ENCODE measurements around the gene CST5. TPM values are rescaled to one million over a fixed set of nuclear protein-coding genes. Genes with fewer than 3 reads are reported as not detected.

CST5 gene
- total and polyA plus RNA-seq, 10 of the 15 experiments (the other 5 are each of a cell fraction or from before 2014, with no cell fraction given) = not detected

Other genes with a start within 250 kb of the CST5 start
- 54.0 and 74.3 TPM in 2 replicates for gene CST3, start 241.8 kb downstream of the CST5 start, total RNA-seq (2014; rRNA removed)
- 35.1 and 35.5 TPM in 2 replicates for gene CST3, start 241.8 kb downstream of the CST5 start, total RNA-seq (2014; rRNA removed; fragmentation: Illumina TruSeq; extraction: Trizol)
- gene CST3, start 241.8 kb downstream of the CST5 start, total RNA-seq (2021) = 114 and 115 TPM in 2 replicates
- 8.5 and 20.4 TPM in 2 replicates for gene CST3, start 241.8 kb downstream of the CST5 start, polyA plus RNA-seq (2011; rRNA removed)
- gene CST3, start 241.8 kb downstream of the CST5 start, polyA plus RNA-seq (2014; fragmentation: Illumina TruSeq; extraction: Trizol) = 18.6 and 41.3 TPM in 2 replicates
- gene CST3, start 241.8 kb downstream of the CST5 start, polyA plus RNA-seq (2014; fragmentation: Nextera tagmentation; extraction: Ambion mirVana) = 10 to 100 TPM; 11.8 to 22.2 TPM
- 112 and 116 TPM in 2 replicates for gene CST3, start 241.8 kb downstream of the CST5 start, polyA plus RNA-seq (2014; rRNA removed)
- 100 to 1,000 TPM; 122 to 127 TPM for gene CST3, start 241.8 kb downstream of the CST5 start, polyA plus RNA-seq (2016; fragmentation: Nextera tagmentation; extraction: Ambion mirVana)
- gene CST4, start 190.7 kb downstream of the CST5 start, total RNA-seq (2014; rRNA removed) = not detected in 2 replicates
- not detected in 2 replicates for gene CST4, start 190.7 kb downstream of the CST5 start, total RNA-seq (2014; rRNA removed; fragmentation: Illumina TruSeq; extraction: Trizol)
- not detected in 2 replicates for gene CST4, start 190.7 kb downstream of the CST5 start, total RNA-seq (2021)
- not detected in 2 replicates for gene CST4, start 190.7 kb downstream of the CST5 start, polyA plus RNA-seq (2011; rRNA removed)
- gene CST4, start 190.7 kb downstream of the CST5 start, polyA plus RNA-seq (2014; fragmentation: Illumina TruSeq; extraction: Trizol) = not detected in 2 replicates
- gene CST4, start 190.7 kb downstream of the CST5 start, polyA plus RNA-seq (2014; fragmentation: Nextera tagmentation; extraction: Ambion mirVana) = not detected
- gene CST4, start 190.7 kb downstream of the CST5 start, polyA plus RNA-seq (2014; rRNA removed) = not detected in 2 replicates
- gene CST4, start 190.7 kb downstream of the CST5 start, polyA plus RNA-seq (2016; fragmentation: Nextera tagmentation; extraction: Ambion mirVana) = not detected
- gene CST1, start 128.8 kb downstream of the CST5 start, total RNA-seq (2014; rRNA removed) = not detected in 2 replicates
- not detected in 2 replicates for gene CST1, start 128.8 kb downstream of the CST5 start, total RNA-seq (2014; rRNA removed; fragmentation: Illumina TruSeq; extraction: Trizol)
- gene CST1, start 128.8 kb downstream of the CST5 start, total RNA-seq (2021) = not detected in 2 replicates
- not detected in 2 replicates for gene CST1, start 128.8 kb downstream of the CST5 start, polyA plus RNA-seq (2011; rRNA removed)
- not detected in 2 replicates for gene CST1, start 128.8 kb downstream of the CST5 start, polyA plus RNA-seq (2014; fragmentation: Illumina TruSeq; extraction: Trizol)
- not detected for gene CST1, start 128.8 kb downstream of the CST5 start, polyA plus RNA-seq (2014; fragmentation: Nextera tagmentation; extraction: Ambion mirVana)
- not detected in 2 replicates for gene CST1, start 128.8 kb downstream of the CST5 start, polyA plus RNA-seq (2014; rRNA removed)
- not detected for gene CST1, start 128.8 kb downstream of the CST5 start, polyA plus RNA-seq (2016; fragmentation: Nextera tagmentation; extraction: Ambion mirVana)
- not detected in 2 replicates for gene CST2, start 53.0 kb downstream of the CST5 start, total RNA-seq (2014; rRNA removed)
- not detected in 2 replicates for gene CST2, start 53.0 kb downstream of the CST5 start, total RNA-seq (2014; rRNA removed; fragmentation: Illumina TruSeq; extraction: Trizol)
- not detected in 2 replicates for gene CST2, start 53.0 kb downstream of the CST5 start, total RNA-seq (2021)
- gene CST2, start 53.0 kb downstream of the CST5 start, polyA plus RNA-seq (2011; rRNA removed) = not detected in 2 replicates
- not detected in 2 replicates for gene CST2, start 53.0 kb downstream of the CST5 start, polyA plus RNA-seq (2014; fragmentation: Illumina TruSeq; extraction: Trizol)
- not detected for gene CST2, start 53.0 kb downstream of the CST5 start, polyA plus RNA-seq (2014; fragmentation: Nextera tagmentation; extraction: Ambion mirVana)
- not detected in 2 replicates for gene CST2, start 53.0 kb downstream of the CST5 start, polyA plus RNA-seq (2014; rRNA removed)
- not detected for gene CST2, start 53.0 kb downstream of the CST5 start, polyA plus RNA-seq (2016; fragmentation: Nextera tagmentation; extraction: Ambion mirVana)
- not detected in 2 replicates for gene GGTLC1, start 109.0 kb upstream of the CST5 start, total RNA-seq (2014; rRNA removed)
- not detected in 2 replicates for gene GGTLC1, start 109.0 kb upstream of the CST5 start, total RNA-seq (2014; rRNA removed; fragmentation: Illumina TruSeq; extraction: Trizol)
- gene GGTLC1, start 109.0 kb upstream of the CST5 start, total RNA-seq (2021) = not detected in 2 replicates
- gene GGTLC1, start 109.0 kb upstream of the CST5 start, polyA plus RNA-seq (2011; rRNA removed) = not detected in 2 replicates
- gene GGTLC1, start 109.0 kb upstream of the CST5 start, polyA plus RNA-seq (2014; fragmentation: Illumina TruSeq; extraction: Trizol) = not detected in 2 replicates
- not detected for gene GGTLC1, start 109.0 kb upstream of the CST5 start, polyA plus RNA-seq (2014; fragmentation: Nextera tagmentation; extraction: Ambion mirVana)
- not detected in 2 replicates for gene GGTLC1, start 109.0 kb upstream of the CST5 start, polyA plus RNA-seq (2014; rRNA removed)
- not detected for gene GGTLC1, start 109.0 kb upstream of the CST5 start, polyA plus RNA-seq (2016; fragmentation: Nextera tagmentation; extraction: Ambion mirVana)